Measurements from ENCODE around the gene GPR176.

Gene GPR176

DNA sequence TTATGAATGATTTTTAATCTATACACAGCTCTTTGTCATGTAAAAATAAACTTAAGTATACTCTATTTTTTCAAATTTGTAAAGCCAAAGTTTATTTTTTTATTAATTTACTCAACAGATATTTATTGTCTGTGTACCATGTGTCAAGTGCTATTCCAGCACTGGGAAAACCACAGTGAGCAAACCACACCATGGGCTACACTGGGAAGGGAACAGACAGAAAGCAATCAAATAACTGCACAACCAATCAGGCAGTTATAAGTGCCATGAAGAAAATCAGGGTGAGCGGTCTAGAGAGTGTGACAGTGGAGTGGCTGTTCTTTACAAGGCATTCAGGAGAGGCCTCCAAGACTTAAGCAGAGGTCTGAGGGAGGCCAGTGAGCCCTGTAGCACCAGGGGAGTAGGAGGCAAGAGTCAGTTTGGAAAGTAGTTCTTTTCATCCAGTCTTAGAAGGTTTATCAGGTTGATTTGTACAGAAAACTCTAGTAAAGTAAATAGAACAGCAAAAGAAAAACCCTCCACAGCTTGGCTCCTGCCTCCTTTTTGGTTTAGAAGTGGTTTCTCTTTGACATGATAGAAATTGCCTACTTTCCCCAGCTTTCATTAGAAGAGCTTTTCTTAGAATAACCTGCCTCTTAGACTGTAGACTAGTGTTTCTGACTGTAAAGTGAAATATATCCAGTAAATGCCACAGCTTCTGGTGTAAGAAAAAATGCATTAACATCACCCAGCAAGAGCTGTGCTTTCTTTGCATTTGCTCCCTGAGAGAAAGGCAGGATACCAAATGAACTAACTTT, 27.5 kb upstream of the GPR176 start:
- DNase-seq (ENCODE audit: low read depth): no peak
- TF ChIP-seq, protein P1, sequence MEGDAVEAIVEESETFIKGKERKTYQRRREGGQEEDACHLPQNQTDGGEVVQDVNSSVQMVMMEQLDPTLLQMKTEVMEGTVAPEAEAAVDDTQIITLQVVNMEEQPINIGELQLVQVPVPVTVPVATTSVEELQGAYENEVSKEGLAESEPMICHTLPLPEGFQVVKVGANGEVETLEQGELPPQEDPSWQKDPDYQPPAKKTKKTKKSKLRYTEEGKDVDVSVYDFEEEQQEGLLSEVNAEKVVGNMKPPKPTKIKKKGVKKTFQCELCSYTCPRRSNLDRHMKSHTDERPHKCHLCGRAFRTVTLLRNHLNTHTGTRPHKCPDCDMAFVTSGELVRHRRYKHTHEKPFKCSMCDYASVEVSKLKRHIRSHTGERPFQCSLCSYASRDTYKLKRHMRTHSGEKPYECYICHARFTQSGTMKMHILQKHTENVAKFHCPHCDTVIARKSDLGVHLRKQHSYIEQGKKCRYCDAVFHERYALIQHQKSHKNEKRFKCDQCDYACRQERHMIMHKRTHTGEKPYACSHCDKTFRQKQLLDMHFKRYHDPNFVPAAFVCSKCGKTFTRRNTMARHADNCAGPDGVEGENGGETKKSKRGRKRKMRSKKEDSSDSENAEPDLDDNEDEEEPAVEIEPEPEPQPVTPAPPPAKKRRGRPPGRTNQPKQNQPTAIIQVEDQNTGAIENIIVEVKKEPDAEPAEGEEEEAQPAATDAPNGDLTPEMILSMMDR (IDR thresholded peaks at IDR 0.05; ENCODE audit: control insufficient read depth, insufficient read depth, low read depth, low read length, missing control alignments): no peak
- H3K4me3 ChIP-seq (ENCODE audit: control insufficient read depth, low read depth, low read length): no peak overlapping the region

DNA sequence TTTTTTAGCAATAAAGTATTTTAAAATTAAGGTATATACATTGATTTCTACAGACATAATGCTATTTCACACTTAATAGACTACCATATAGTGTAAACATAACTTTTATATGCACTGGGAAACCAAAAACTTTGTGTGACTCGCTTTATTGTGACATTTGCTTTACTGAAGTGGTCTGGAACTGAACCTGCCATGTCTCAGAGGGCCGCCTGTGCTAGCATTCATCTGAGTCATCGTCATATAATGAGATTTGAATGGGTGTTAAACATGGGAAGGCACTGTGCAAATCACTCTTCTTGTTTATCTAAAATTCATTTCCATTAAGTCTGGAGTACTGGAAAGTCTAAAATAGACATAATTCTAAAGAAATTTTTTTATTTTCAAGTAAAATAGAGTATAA, 26.8 kb upstream of the GPR176 start:
- no peak overlapping the region for H3K4me3 ChIP-seq (ENCODE audit: control insufficient read depth, low read depth, low read length)
- TF ChIP-seq, protein P1 (IDR thresholded peaks at IDR 0.05; ENCODE audit: control insufficient read depth, insufficient read depth, low read depth, low read length, missing control alignments): no peak
- no peak for DNase-seq (ENCODE audit: low read depth)

DNA sequence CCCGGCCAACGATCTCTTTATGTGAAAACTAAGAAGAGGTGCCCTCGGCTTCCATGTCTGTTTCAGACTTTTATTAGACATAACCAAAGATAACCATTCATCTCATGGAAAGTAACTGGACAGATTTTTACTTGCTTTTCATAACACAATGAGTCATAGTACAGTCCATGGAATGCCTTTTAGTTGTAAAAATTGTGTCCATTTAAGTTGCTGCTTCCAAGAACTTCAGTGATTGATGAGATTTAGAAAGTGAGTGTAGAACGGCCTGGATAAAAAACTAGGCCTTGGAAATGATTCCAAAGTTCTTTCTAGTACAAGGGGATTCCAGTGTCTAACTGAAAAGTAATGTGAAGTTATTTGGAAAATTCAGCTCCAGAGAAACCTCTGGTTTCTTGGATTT, 24.7 kb upstream of the GPR176 start:
- TF ChIP-seq, protein P1 (IDR thresholded peaks at IDR 0.05; ENCODE audit: control insufficient read depth, insufficient read depth, low read depth, low read length, missing control alignments): no peak
- no peak overlapping the region for H3K4me3 ChIP-seq (ENCODE audit: control insufficient read depth, low read depth, low read length)
- peak; percentile 52 for DNase-seq (ENCODE audit: low read depth)

DNA sequence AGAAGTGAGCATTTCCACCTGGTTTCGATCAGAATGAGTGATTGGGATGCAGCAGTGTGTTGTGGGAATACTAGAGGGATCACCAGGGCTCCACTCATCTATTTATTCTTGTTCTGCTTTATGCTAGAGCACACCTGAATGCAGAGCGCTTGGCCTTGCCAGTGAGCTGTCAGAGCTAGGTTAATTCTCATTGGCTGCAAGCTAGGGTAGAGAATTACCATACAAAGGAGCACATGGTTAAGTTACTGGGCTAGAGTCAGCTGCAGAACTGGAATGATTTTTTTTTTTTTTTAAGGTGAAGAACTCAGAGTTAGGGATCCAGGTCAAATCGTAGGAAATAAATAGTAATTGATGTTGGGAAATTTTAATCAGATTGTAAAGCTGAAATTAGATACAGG, 22.7 kb upstream of the GPR176 start:
- no peak for DNase-seq (ENCODE audit: low read depth)
- TF ChIP-seq, protein P1 (IDR thresholded peaks at IDR 0.05; ENCODE audit: control insufficient read depth, insufficient read depth, low read depth, low read length, missing control alignments): no peak
- no peak overlapping the region for H3K4me3 ChIP-seq (ENCODE audit: control insufficient read depth, low read depth, low read length)

DNA sequence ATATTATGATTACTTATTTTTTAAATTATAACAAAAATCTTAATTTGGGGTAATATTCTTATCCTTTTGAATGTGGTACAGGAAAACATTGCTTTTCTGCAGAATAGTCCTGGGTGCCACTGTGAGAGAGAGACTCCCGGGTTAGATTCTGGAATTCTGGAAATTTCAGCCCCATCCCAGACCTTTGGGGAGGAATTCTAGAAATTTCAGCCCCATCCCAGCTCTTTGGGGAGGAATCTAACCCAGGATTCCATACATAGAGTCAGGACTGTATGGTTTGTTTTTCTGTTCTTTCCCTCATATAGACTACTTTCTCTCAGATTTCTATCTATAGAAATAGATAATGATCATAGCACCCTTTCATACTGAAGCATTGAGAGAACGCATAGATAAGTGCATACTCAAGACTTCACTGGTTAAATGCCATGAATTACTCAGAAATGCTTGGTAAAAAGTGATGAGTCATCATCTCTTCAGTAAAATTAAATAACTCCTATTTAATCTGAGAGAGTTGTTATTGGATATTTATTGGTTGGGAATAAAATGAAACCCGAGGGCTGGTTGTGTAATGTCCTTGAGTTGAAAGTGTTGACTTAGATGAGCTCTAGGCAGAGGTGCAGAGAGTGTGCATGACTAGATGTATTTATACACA, 22.2 kb upstream of the GPR176 start:
- no peak for DNase-seq (ENCODE audit: low read depth)
- TF ChIP-seq, protein P1 (IDR thresholded peaks at IDR 0.05; ENCODE audit: control insufficient read depth, insufficient read depth, low read depth, low read length, missing control alignments): no peak
- H3K4me3 ChIP-seq (ENCODE audit: control insufficient read depth, low read depth, low read length): no peak overlapping the region

DNA sequence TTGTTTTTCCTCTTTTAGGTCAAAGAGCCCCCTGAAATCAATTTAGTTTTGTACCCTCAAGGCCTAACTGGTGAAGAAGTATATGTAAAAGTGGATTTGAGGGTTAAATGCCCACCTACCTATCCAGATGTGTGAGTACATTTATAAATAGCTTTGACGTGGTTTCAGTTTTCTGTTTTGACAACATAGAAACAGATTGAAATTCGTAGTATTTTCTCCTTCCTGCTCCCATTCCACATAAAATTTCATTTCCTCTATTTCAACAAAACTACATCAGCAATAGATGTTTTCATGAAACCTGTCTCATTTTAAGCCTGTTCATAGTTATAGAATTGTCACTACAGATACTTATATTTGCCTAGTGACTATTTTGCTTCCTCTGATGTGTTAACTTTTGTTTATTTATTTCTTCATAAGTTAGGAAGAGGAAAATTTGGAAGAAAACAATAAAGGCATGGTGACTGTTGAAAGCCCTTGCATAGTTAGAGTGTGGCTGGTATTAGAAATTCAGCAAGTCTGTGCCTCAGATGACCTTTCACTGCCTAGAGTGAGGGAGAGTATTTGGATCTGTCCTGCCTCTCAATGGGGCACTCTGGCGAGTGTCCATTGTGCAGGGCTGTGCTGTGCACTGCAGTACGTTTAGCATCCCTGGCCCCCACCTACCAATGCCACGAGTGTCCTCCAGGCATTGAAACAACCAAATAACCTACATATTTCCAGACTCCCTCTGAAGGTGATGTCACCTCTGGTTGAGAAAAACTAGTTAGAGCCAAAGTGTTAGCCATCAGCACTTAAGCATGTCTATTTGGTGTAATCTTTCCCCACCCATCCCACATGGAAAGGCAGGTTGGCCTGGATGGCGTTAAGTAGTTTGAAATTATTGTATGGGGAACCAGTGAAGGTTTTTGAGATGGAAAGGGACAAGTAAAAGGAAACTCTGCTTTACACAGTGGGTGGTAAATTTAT, 19.7 kb upstream of the GPR176 start:
- TF ChIP-seq, protein P1 (IDR thresholded peaks at IDR 0.05; ENCODE audit: control insufficient read depth, insufficient read depth, low read depth, low read length, missing control alignments): no peak
- no peak for DNase-seq (ENCODE audit: low read depth)
- no peak overlapping the region for H3K4me3 ChIP-seq (ENCODE audit: control insufficient read depth, low read depth, low read length)

Measured in AG09309 (cell line).